ENCODE data around the gene FZD2. TPM values are rescaled to one million over a fixed set of nuclear protein-coding genes. Genes with fewer than 3 reads are reported as not detected.

FZD2 gene
- total and polyA plus RNA-seq, 2 of the 8 experiments (the other 6 are each of a cell fraction or from before 2014, with no cell fraction given): 17.6 to 86.7 TPM

GRCh38 chr17:44602970-44603369 is 45.7 kb downstream of the FZD2 start:
- H4K8ac ChIP-seq (ENCODE audit: extremely low read depth, insufficient read depth, low read length): no peak overlapping the region
- TF ChIP-seq FOSL1 (IDR thresholded peaks at IDR 0.05; ENCODE audit: insufficient read depth, low read depth, low read length) (no peak), KDM1A (IDR thresholded peaks at IDR 0.05; ENCODE audit: borderline replicate concordance, low read length) (peak; percentile 76; the same call in 1 of the 2 replicates)
- H3K36me3 ChIP-seq (ENCODE audit: control insufficient read depth in 2 of 4, insufficient read depth in 4 of 4, low read length in 3 of 4): no peaks in the 10 kb centered on the region
- H3K4me2 ChIP-seq (ENCODE audit: insufficient read depth in 1 of 2, low read depth in 2 of 2, low read length in 2 of 2): no peak overlapping the region
- no peak overlapping the region for H2BK15ac ChIP-seq (ENCODE audit: low read length)
- H3K23me2 ChIP-seq (ENCODE audit: low read depth, low read length): no peaks in the 10 kb centered on the region; the same call in 1 of the 2 replicates
- H3K4me1 ChIP-seq (replicated peaks in 1 of 4; ENCODE audit: control insufficient read depth in 3 of 4, insufficient read depth in 4 of 4, low read length in 3 of 4): peaks cover 5 to 13% (median 11%) of the 10 kb centered on the region in 4 experiments
- no peak overlapping the region for H2BK5ac ChIP-seq (ENCODE audit: low read depth, low read length)
- H4K20me1 ChIP-seq (replicated peaks in 1 of 2; ENCODE audit: control insufficient read depth in 1 of 2, insufficient read depth in 2 of 2, low read length in 2 of 2): no peaks in the 10 kb centered on the region
- DNase-seq (ENCODE audit: low read depth in 1 of 2, low spot score in 2 of 2): no peak
- no peak overlapping the region for H4K91ac ChIP-seq (replicated peaks; ENCODE audit: insufficient read length, low read length)
- CTCF ChIA-PET (ENCODE audit: partially characterized antibody): interaction anchor here (0.9 kb wide), 1 partner anchor 38 kb away, joined by 3 read pairs; no protein-coding TSS in a partner anchor
- no peak overlapping the region for H3K18ac ChIP-seq (ENCODE audit: extremely low read depth, low read length)
- POLR2A ChIA-PET (ENCODE audit: partially characterized antibody): no interaction called here
- H2BK20ac ChIP-seq (ENCODE audit: low read length): no peak overlapping the region
- no peak overlapping the region for H3K9ac ChIP-seq (replicated peaks in 1 of 4; ENCODE audit: extremely low read depth in 1 of 4, low read depth in 3 of 4, low read length in 3 of 4)
- no peak overlapping the region for H3K56ac ChIP-seq (replicated peaks; ENCODE audit: insufficient read length, low read depth, low read length)
- no peak for FAIRE-seq
- no peak overlapping the region for H3K27ac ChIP-seq (ENCODE audit: low read depth, low read length)
- no peaks in the 10 kb centered on the region for H3K9me3 ChIP-seq (ENCODE audit: insufficient read depth in 2 of 2, low read depth in 1 of 2, low read length in 1 of 2)
- no peak overlapping the region for H3K4ac ChIP-seq (replicated peaks; ENCODE audit: insufficient read length, low read depth, low read length)
- no peak overlapping the region for H2AK5ac ChIP-seq (ENCODE audit: low read depth, low read length)
- no peak overlapping the region for H3K23ac ChIP-seq (ENCODE audit: insufficient read length)
- no peaks in the 10 kb centered on the region for H3K79me2 ChIP-seq (ENCODE audit: control insufficient read depth in 1 of 2, insufficient read depth in 2 of 2, low read length in 2 of 2)
- H3K79me1 ChIP-seq (ENCODE audit: low read depth, low read length): no peaks in the 10 kb centered on the region
- no peak overlapping the region for H3K4me3 ChIP-seq (ENCODE audit: extremely low read depth in 1 of 4, insufficient read depth in 2 of 4, low read depth in 3 of 4, low read length in 4 of 4)
- 93% methylated on average over 3 of the region's 3 CpGs; no CpG with 5 or more reads in 1 of the 2 experiments for WGBS, 2 experiments (ENCODE audit: extremely low coverage in 1 of 2, insufficient coverage in 1 of 2, insufficient read length in 1 of 2, insufficient replicate concordance in 2 of 2, low coverage in 1 of 2, low lambda C conversion rate in 2 of 2, missing lambda C conversion rate in 1 of 2)
- H2BK120ac ChIP-seq (replicated peaks; ENCODE audit: low read depth, low read length): no peak overlapping the region
- H4K5ac ChIP-seq (ENCODE audit: insufficient read length, low read depth, low read length): no peak overlapping the region
- no peak overlapping the region for H2AFZ ChIP-seq (ENCODE audit: low read length)
- no peaks in the 10 kb centered on the region for H3K27me3 ChIP-seq (replicated peaks in 1 of 4; ENCODE audit: control insufficient read depth in 3 of 4, extremely low read depth in 1 of 4, insufficient read depth in 3 of 4, low read length in 3 of 4)
- H2BK12ac ChIP-seq (ENCODE audit: low read depth, low read length): no peak overlapping the region
- no peak overlapping the region for H3K14ac ChIP-seq (ENCODE audit: insufficient read length)

Data from H1 (cell line).